BE2C (cell line): ENCODE measurements around the gene PCCA.

Source experiments
- DNase-seq: peaks from one replicate; pipeline ENCODE4 v3.0.0-alpha.2; 2020
- H3K27me3 ChIP-seq: fragments of 250-450 bp; sonication (Bioruptor Pico); 2 replicates; pipeline ENCODE4 v1.5.1; 2020; ENCODE audit warnings: mild to moderate bottlenecking
- H3K36me3 ChIP-seq: fragments of 250-450 bp; sonication (Bioruptor Pico); 2 replicates; pipeline ENCODE4 v1.5.1; 2020; ENCODE audit warnings: mild to moderate bottlenecking
- H3K4me1 ChIP-seq: fragments of 250-450 bp; sonication (Bioruptor Pico); 2 replicates; pipeline ENCODE4 v1.5.1; 2020
- H3K4me3 ChIP-seq: 2 replicates; pipeline ENCODE4 v1.5.1; 2011; ENCODE audit warnings: low read depth, low read length
- H3K9me3 ChIP-seq: fragments of 250-450 bp; sonication (Bioruptor Pico); 2 replicates; pipeline ENCODE4 v1.5.1; 2020
- TF ChIP-seq, protein P1 (sequence below): IDR thresholded peaks from 2 replicates; pipeline ENCODE4 v1.5.1; 2012; ENCODE audit warnings: mild to moderate bottlenecking, low read depth, low read length

Gene PCCA

GRCh38 chr13:100102042-100102441, 13.1 kb downstream of the PCCA start:
- no peak overlapping the region for H3K4me3 ChIP-seq
- H3K9me3 ChIP-seq, result no peaks in the 10 kb centered on the region
- no peaks in the 10 kb centered on the region for H3K36me3 ChIP-seq
- TF ChIP-seq, protein P1, sequence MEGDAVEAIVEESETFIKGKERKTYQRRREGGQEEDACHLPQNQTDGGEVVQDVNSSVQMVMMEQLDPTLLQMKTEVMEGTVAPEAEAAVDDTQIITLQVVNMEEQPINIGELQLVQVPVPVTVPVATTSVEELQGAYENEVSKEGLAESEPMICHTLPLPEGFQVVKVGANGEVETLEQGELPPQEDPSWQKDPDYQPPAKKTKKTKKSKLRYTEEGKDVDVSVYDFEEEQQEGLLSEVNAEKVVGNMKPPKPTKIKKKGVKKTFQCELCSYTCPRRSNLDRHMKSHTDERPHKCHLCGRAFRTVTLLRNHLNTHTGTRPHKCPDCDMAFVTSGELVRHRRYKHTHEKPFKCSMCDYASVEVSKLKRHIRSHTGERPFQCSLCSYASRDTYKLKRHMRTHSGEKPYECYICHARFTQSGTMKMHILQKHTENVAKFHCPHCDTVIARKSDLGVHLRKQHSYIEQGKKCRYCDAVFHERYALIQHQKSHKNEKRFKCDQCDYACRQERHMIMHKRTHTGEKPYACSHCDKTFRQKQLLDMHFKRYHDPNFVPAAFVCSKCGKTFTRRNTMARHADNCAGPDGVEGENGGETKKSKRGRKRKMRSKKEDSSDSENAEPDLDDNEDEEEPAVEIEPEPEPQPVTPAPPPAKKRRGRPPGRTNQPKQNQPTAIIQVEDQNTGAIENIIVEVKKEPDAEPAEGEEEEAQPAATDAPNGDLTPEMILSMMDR, result no peak
- DNase-seq, result no peak
- H3K4me1 ChIP-seq, result no peaks in the 10 kb centered on the region
- H3K27me3 ChIP-seq, result no peaks in the 10 kb centered on the region

GRCh38 chr13:100106005-100106404, 17.1 kb downstream of the PCCA start:
- no peaks in the 10 kb centered on the region for H3K36me3 ChIP-seq
- TF ChIP-seq, protein P1, result no peak
- no peaks in the 10 kb centered on the region for H3K9me3 ChIP-seq
- H3K27me3 ChIP-seq, result no peaks in the 10 kb centered on the region
- no peak overlapping the region for H3K4me3 ChIP-seq
- no peak for DNase-seq
- H3K4me1 ChIP-seq, result no peaks in the 10 kb centered on the region

DNA sequence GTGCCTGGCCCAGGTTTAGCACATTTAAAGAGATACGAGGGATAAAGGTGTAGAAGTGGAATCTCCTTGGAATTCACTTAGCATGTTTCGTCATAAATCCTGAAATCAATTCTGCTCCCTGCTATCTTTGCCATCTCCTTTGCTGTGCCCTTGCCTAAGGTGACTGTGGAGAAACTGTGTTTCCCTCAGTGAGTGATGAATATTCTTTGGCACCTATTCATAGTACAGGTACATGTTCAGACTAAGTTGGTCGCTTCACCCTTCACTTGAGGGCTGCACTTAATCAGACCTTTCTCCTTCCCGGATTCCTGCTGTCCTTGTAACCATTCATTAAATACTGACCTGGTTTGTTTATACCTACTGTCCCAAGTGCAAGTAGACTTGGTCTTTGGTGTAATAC, 17.8 kb downstream of the PCCA start:
- H3K4me1 ChIP-seq, result no peaks in the 10 kb centered on the region
- no peaks in the 10 kb centered on the region for H3K27me3 ChIP-seq
- no peaks in the 10 kb centered on the region for H3K9me3 ChIP-seq
- TF ChIP-seq, protein P1, result no peak
- no peaks in the 10 kb centered on the region for H3K36me3 ChIP-seq
- no peak overlapping the region for H3K4me3 ChIP-seq
- DNase-seq, result no peak

DNA sequence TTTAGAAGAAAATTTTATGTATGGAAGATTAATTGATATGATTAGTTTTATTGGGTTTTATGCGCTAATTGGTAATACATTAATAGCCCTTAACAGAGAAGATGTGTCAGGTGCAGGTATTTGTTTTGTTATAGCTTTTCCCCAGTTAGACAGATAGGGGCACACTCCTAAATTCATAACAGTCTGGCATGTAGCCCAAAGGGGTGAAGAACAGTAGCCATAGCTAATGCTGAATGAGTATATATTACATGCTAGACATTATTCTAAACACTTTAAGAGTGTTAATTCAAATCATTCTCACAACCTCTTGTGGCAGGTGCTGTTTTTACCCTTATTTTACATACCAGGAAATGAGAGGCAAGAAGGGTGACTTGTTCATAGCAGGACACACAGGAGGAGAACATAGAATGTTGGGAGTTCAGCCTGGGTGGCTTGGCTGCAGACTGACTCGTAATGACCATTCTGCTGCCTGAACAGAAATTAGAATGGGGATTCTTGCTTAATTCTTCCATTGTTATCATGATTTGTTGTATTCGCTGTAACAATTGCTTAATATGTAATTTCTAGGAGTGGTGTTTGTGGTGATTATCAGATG, 20.1 kb downstream of the PCCA start:
- DNase-seq, result no peak
- Histone ChIP-seq H3K4me1 (no peaks in the 10 kb centered on the region), H3K4me3 (no peak overlapping the region), H3K9me3 (no peaks in the 10 kb centered on the region), H3K27me3 (no peaks in the 10 kb centered on the region), H3K36me3 (no peaks in the 10 kb centered on the region)
- TF ChIP-seq, protein P1, result no peak

GRCh38 chr13:100110269-100110668, 21.4 kb downstream of the PCCA start:
- Histone ChIP-seq H3K36me3 (no peaks in the 10 kb centered on the region), H3K4me3 (no peak overlapping the region), H3K9me3 (no peaks in the 10 kb centered on the region), H3K4me1 (no peaks in the 10 kb centered on the region), H3K27me3 (no peaks in the 10 kb centered on the region)
- no peak for DNase-seq
- TF ChIP-seq, protein P1, result no peak

DNA sequence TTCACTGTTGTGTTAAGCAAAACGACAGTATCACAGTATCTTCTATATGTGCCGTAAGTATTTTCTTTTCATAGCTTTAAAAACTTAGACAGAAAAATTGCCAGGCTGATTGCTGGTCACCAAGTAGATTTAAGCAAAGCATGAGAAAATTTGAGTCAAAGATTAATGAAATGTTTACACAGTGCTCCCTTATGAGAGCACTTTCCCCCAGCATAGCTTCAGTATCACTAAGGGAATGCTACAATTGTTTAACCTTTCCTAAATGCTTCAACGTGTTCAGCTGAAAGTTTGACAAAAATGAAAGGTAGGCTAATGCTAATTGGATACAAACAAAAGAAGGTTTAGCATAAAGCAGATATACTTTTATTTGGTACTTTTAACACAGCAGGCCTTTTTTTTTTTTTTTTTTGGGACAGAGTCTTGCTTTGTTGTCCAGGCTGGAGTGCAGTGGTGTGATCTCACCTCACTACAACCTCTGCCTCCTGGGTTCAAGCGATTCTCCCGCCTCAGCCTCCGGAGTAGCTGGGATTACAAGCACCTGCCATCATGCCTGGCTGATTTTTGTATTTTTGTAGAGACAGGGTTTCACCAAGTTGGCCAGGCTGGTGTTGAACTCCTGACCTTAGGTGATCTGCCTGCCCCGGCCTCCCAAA, 23.4 kb downstream of the PCCA start:
- H3K27me3 ChIP-seq, result no peaks in the 10 kb centered on the region
- H3K9me3 ChIP-seq, result no peaks in the 10 kb centered on the region
- DNase-seq, result no peak
- no peak overlapping the region for H3K4me3 ChIP-seq
- TF ChIP-seq, protein P1, result no peak
- no peaks in the 10 kb centered on the region for H3K4me1 ChIP-seq
- no peaks in the 10 kb centered on the region for H3K36me3 ChIP-seq
